Activated naive CD4-positive, alpha-beta T cell treated with anti-CD3 and anti-CD28 coated beads, Interleukin-2, amount 50 U/mL, for 24 hours (primary cell): Measurements from ENCODE around the gene MTR.

Experiments used
- H3K27ac Mint-ChIP-seq: one replicate; pipeline ENCODE4 v1.8.0; 2021; ENCODE audit warnings: mild to moderate bottlenecking, mixed read lengths
- H3K27me3 Mint-ChIP-seq: one replicate; pipeline ENCODE4 v1.8.0; 2021; ENCODE audit warnings: mixed read lengths
- H3K36me3 Mint-ChIP-seq: one replicate; pipeline ENCODE4 v1.8.0; 2021; ENCODE audit warnings: mixed read lengths
- H3K4me1 Mint-ChIP-seq: one replicate; pipeline ENCODE4 v1.8.0; 2021; ENCODE audit warnings: mixed read lengths
- H3K4me3 Mint-ChIP-seq: one replicate; pipeline ENCODE4 v1.8.0; 2021; ENCODE audit warnings: mild to moderate bottlenecking, mixed read lengths
- H3K9me3 Mint-ChIP-seq: one replicate; pipeline ENCODE4 v1.8.0; 2021; ENCODE audit warnings: mixed read lengths

MTR gene

DNA sequence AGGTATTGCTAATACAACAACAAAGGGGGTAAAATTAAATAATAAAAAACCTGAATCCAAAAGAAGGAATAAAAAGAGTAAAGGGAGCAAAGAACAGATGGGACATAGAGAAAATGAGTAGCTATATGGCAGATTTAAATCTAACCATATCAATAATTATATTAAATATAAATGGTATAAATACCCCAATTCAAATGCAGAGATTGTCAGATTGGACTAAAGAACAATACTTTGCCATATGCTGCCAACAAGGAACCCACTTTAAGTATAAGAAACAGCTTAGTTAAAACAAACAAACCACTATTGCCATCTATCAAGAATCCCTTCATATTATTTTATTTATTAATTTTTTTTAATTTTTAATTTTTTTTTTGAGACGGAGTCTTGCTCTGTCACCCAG is 122.4 kb downstream of the MTR start:
- H3K36me3 Mint-ChIP-seq: peaks cover 29% of the 10 kb centered on the region
- no peak overlapping the region for H3K4me3 Mint-ChIP-seq
- H3K27me3 Mint-ChIP-seq: no peaks in the 10 kb centered on the region
- no peaks in the 10 kb centered on the region for H3K4me1 Mint-ChIP-seq
- no peak overlapping the region for H3K27ac Mint-ChIP-seq
- peaks cover 15% of the 10 kb centered on the region for H3K9me3 Mint-ChIP-seq

GRCh38 chr1:236920286-236920894 is 125.3 kb downstream of the MTR start:
- Mint-ChIP-seq H3K27me3 (no peaks in the 10 kb centered on the region), H3K4me1 (no peaks in the 10 kb centered on the region), H3K9me3 (peaks cover 11% of the 10 kb centered on the region), H3K27ac (no peak overlapping the region), H3K36me3 (peaks cover 23% of the 10 kb centered on the region), H3K4me3 (no peak overlapping the region)

DNA sequence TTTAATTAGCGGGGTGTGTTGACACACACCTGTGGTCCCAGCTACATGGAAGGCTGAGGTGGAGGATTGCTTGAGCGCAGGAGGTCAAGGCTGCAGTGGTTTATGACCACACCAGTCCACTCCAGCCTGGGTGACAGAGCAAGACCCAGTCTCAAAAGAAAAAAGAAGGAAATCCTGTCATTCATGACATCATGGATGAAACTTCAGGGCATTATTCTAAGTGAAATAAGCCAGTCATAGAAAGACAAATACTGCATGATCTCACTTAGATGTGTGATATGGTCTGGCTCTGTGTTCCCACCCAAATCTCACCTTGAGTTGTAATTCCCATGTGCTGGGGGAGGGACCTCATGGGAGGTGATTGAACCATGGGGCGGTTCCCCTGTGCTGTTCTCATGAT is 126.5 kb downstream of the MTR start:
- Mint-ChIP-seq H3K27me3 (peaks cover 2% of the 10 kb centered on the region), H3K4me1 (no peaks in the 10 kb centered on the region), H3K36me3 (peaks cover 18% of the 10 kb centered on the region), H3K27ac (no peak overlapping the region), H3K9me3 (peaks cover 11% of the 10 kb centered on the region), H3K4me3 (no peak overlapping the region)

DNA sequence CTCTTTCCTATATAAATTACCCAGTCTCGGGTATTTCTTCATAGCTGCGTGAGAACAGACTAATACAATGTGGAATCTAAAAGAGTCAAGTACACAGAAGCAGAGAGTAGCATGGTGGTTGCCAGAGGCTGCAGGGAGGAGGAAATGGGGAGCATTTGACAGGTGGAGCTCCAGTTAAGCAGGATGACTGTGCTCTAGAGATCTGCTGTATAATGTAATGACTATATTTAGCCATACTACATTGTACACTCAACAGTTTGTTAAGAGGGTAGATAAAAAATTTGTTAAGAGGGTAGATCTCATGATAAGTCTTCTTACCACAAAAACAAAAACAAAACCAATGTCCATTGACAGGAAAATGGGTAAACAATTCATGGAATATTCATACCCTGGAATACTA is 127.1 kb downstream of the MTR start:
- H3K4me3 Mint-ChIP-seq: no peak overlapping the region
- H3K27ac Mint-ChIP-seq: no peak overlapping the region
- H3K36me3 Mint-ChIP-seq: peaks cover 13% of the 10 kb centered on the region
- peaks cover 2% of the 10 kb centered on the region for H3K27me3 Mint-ChIP-seq
- no peaks in the 10 kb centered on the region for H3K4me1 Mint-ChIP-seq
- H3K9me3 Mint-ChIP-seq: peaks cover 8% of the 10 kb centered on the region

- peaks cover 7% of the 10 kb centered on the region for H3K9me3 Mint-ChIP-seq
- H3K27ac Mint-ChIP-seq: no peak overlapping the region
- no peaks in the 10 kb centered on the region for H3K4me1 Mint-ChIP-seq
- H3K36me3 Mint-ChIP-seq: peaks cover 3% of the 10 kb centered on the region
- no peak overlapping the region for H3K4me3 Mint-ChIP-seq
- H3K27me3 Mint-ChIP-seq: peaks cover 7% of the 10 kb centered on the region
Measured at GRCh38 chr1:236925386-236925785, 130.3 kb downstream of the MTR start.

GRCh38 chr1:236930503-236930902 is 135.4 kb downstream of the MTR start:
- H3K4me3 Mint-ChIP-seq: no peak overlapping the region
- peaks cover 9% of the 10 kb centered on the region for H3K27me3 Mint-ChIP-seq
- peaks cover 7% of the 10 kb centered on the region for H3K9me3 Mint-ChIP-seq
- no peak overlapping the region for H3K27ac Mint-ChIP-seq
- H3K36me3 Mint-ChIP-seq: no peaks in the 10 kb centered on the region
- H3K4me1 Mint-ChIP-seq: no peaks in the 10 kb centered on the region

DNA sequence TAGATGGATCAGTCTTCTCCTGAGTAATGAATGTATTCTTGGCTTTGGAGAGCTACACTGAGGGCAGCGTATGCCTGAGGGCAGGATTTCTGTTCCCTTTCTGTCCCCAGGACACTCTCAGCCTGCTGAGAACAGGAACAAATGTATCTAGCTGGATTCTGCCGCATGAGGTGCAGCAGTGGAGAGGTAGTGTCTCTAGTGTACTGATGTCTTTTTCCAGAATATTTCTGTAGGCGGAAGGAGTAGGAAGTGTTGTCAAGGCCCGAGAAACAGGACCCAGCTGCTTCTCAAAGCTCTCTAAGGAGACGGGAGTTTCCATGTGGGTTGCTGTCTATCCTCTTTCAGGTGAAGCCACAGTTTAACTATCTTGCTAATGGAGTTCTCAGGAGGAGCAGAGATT is 143.7 kb downstream of the MTR start:
- Mint-ChIP-seq H3K4me3 (no peak overlapping the region), H3K27me3 (peaks cover 3% of the 10 kb centered on the region), H3K27ac (no peak overlapping the region), H3K4me1 (no peaks in the 10 kb centered on the region), H3K9me3 (no peaks in the 10 kb centered on the region), H3K36me3 (no peaks in the 10 kb centered on the region)

- Mint-ChIP-seq H3K36me3 (no peaks in the 10 kb centered on the region), H3K4me3 (no peak overlapping the region), H3K27ac (no peak overlapping the region), H3K4me1 (no peaks in the 10 kb centered on the region), H3K27me3 (peaks cover 5% of the 10 kb centered on the region), H3K9me3 (no peaks in the 10 kb centered on the region)
Measured at GRCh38 chr1:236942431-236942830, 147.3 kb downstream of the MTR start.

- Mint-ChIP-seq H3K36me3 (no peaks in the 10 kb centered on the region), H3K9me3 (no peaks in the 10 kb centered on the region), H3K27ac (no peak overlapping the region), H3K4me3 (no peak overlapping the region), H3K27me3 (peaks cover 5% of the 10 kb centered on the region), H3K4me1 (no peaks in the 10 kb centered on the region)
Measured at GRCh38 chr1:236944556-236944955, 149.5 kb downstream of the MTR start.

DNA sequence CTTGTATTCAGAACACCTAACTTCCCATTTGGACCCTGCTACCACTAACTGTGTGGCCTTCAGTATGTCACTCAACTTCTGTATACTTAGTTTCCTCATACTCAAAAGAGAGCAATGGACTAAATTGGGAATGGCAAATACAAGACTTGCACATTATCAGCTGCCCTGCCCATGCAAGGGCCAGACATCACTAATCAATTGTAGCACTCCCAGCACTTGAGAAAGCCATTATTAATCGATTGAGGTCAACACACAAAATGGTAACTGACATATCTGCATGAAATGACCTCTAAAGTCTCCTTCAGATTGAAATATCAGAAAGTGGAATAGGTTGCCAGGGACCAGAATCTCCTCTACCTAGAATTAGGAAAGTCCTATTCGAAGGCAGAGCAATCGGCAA is 149.9 kb downstream of the MTR start:
- H3K9me3 Mint-ChIP-seq: no peaks in the 10 kb centered on the region
- no peak overlapping the region for H3K27ac Mint-ChIP-seq
- H3K4me1 Mint-ChIP-seq: no peaks in the 10 kb centered on the region
- no peak overlapping the region for H3K4me3 Mint-ChIP-seq
- peaks cover 5% of the 10 kb centered on the region for H3K27me3 Mint-ChIP-seq
- H3K36me3 Mint-ChIP-seq: no peaks in the 10 kb centered on the region

DNA sequence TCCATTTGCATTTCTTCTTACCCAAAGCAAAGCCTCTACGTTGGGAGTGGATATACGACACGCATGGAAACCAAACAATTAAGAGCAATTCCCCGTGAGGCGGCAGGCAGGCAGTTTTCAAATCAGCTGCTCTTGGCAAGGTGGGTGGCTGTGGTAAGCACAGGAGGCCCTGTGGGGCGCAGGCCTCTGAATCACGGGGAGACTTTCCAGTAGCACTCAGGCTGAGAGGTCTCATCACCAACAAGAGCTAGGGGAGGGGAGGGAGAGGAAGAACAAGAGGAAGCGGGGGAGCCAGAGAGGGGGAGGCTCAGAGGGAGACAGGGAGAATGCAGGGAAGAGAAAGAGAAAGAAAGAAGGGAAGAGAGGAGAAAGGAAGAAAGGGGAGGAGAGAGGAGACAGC is 152.7 kb downstream of the MTR start:
- no peaks in the 10 kb centered on the region for H3K36me3 Mint-ChIP-seq
- H3K27me3 Mint-ChIP-seq: peaks cover 8% of the 10 kb centered on the region
- no peaks in the 10 kb centered on the region for H3K4me1 Mint-ChIP-seq
- H3K4me3 Mint-ChIP-seq: no peak overlapping the region
- H3K9me3 Mint-ChIP-seq: no peaks in the 10 kb centered on the region
- H3K27ac Mint-ChIP-seq: no peak overlapping the region

- Mint-ChIP-seq H3K4me1 (no peaks in the 10 kb centered on the region), H3K27ac (no peak overlapping the region), H3K4me3 (no peak overlapping the region), H3K36me3 (no peaks in the 10 kb centered on the region), H3K27me3 (peaks cover 8% of the 10 kb centered on the region), H3K9me3 (no peaks in the 10 kb centered on the region)
Measured at GRCh38 chr1:236948381-236948780, 153.3 kb downstream of the MTR start.

- H3K4me1 Mint-ChIP-seq: no peaks in the 10 kb centered on the region
- peaks cover 8% of the 10 kb centered on the region for H3K27me3 Mint-ChIP-seq
- H3K27ac Mint-ChIP-seq: no peak overlapping the region
- H3K4me3 Mint-ChIP-seq: no peak overlapping the region
- no peaks in the 10 kb centered on the region for H3K9me3 Mint-ChIP-seq
- no peaks in the 10 kb centered on the region for H3K36me3 Mint-ChIP-seq
Measured at GRCh38 chr1:236948996-236949395, 153.9 kb downstream of the MTR start.

- H3K36me3 Mint-ChIP-seq: no peaks in the 10 kb centered on the region
- no peaks in the 10 kb centered on the region for H3K4me1 Mint-ChIP-seq
- H3K27ac Mint-ChIP-seq: no peak overlapping the region
Measured at GRCh38 chr1:236950365-236950764, 155.3 kb downstream of the MTR start.

DNA sequence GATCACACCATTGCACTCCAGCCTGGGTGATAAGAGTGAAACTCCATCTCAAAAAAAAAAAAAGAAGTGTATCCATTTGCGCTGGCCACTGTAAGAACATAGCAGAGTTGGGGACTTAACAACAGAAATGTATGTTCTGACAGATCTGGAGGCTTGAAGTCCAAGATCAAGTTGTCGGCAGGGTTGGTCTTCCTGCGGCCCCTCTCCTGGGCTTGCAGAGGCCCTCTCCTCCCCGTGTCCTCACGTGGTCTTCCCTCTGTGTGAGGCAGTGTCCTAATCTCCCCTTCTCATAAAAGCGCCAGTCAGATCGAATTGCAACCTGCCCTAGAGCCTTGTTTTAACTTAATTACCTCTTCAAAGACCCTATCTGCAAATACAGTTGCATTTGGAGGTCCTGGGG is 156.6 kb downstream of the MTR start:
- Mint-ChIP-seq H3K27me3 (peaks cover 4% of the 10 kb centered on the region), H3K36me3 (no peaks in the 10 kb centered on the region), H3K4me1 (no peaks in the 10 kb centered on the region), H3K27ac (no peak overlapping the region), H3K9me3 (no peaks in the 10 kb centered on the region), H3K4me3 (no peak overlapping the region)

More at GRCh38 chr1:236950365-236950764, 155.3 kb downstream of the MTR start:
- Mint-ChIP-seq H3K9me3 (no peaks in the 10 kb centered on the region), H3K27me3 (peaks cover 5% of the 10 kb centered on the region), H3K4me3 (no peak overlapping the region)

DNA sequence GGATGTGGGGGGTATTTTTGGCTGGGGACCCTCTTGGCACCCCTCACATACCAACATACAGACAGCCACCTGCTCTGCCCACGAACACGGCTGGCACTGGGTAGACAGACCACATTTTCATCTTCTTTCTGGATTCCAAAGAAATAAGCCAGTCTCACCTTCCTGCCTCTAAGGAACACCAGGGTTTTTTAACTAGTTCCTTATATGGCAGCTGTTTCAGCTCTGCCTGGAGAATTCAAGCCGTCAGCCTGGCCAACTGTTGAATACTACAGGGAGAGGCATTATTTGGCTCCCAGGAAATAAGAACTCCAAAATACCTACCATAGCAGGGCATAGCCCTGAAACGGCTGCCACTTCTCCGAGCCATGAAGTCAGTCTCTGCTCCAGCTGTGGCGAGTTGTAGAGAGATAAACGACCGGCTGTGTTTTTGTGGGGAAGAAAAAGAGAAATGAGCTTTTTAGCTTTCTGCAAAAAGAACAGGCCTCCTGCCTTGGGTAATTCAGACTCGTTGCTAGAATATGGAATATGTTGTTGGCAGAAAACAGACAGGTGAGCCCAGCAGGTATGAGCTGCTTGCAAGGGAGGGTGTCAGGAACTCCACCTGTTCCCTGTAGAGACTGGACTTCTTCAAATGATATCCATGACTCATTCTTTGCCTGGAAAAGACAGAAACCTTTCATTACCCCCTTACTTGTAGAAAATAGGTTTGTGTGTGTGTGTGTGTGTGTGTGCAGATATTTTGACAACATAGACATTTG is 157.3 kb downstream of the MTR start:
- peaks cover 10% of the 10 kb centered on the region for H3K27me3 Mint-ChIP-seq
- H3K27ac Mint-ChIP-seq: no peak overlapping the region

More for the DNA sequence above, 157.3 kb downstream of the MTR start:
- Mint-ChIP-seq H3K9me3 (no peaks in the 10 kb centered on the region), H3K4me3 (no peak overlapping the region), H3K36me3 (no peaks in the 10 kb centered on the region), H3K4me1 (no peaks in the 10 kb centered on the region)
